Renal pelvis (tissue), 12 donors: ENCODE data around the gene RBMXL2. TPM values are rescaled to one million over a fixed set of nuclear protein-coding genes. Genes with fewer than 3 reads are reported as not detected.
A peak's percentile ranks its signal among the peaks of the same experiment; 100 is the strongest.

Experiments
- DNase-seq: peaks from one replicate; pipeline ENCODE4 v3.0.0-alpha.2; 2013
- long read RNA-seq, 16 experiments: transcript quantifications; one replicate each; lab custom pipeline, GENCODE V29; 2026
- polyA plus RNA-seq, 3 donors: library from polyadenylated mRNA; unstranded; fragments of 120-200 nt; gene quantifications; one replicate each; pipeline ENCODE4 v1.2.1, GENCODE V29; 2013; ENCODE audit not compliant: insufficient read length in 3 of 3

Gene RBMXL2
- polyA plus RNA-seq = under 1 TPM; 0.07 to 0.24 (median 0.12) TPM
- long read RNA-seq, donor 1 = 0 reads
- long read RNA-seq, donor 2 = 0 reads
- long read RNA-seq, donor 3 = 0 reads
- long read RNA-seq, donor 4 = 0 reads
- long read RNA-seq, donor 5 = 0 reads
- long read RNA-seq, donor 6 = 0 reads
- long read RNA-seq, donor 7 = 0 reads
- long read RNA-seq, donor 8 = 0 reads
- long read RNA-seq, donor 9 = 0 reads
- long read RNA-seq, donor 10 = 0 reads
- long read RNA-seq, donor 11 = 0 reads
- long read RNA-seq, donor 12 = 0 reads
- long read RNA-seq, donor 13 = 0 reads
- long read RNA-seq, donor 14 = 0 reads
- long read RNA-seq, donor 15 = 0 reads
- long read RNA-seq, donor 16 = 0 reads

- DNase-seq = no peak
Measured at GRCh38 chr11:7088921-7089320, at the start of gene RBMXL2. RBMXL2 (plus strand) TSS chr11:7088998; CDS start chr11:7089121, 123 bp downstream.

GRCh38 chr11:7046474-7047175 lies 42.2 kb upstream of the RBMXL2 start:
- no peak for DNase-seq

GRCh38 chr11:7050191-7050590 lies 38.6 kb upstream of the RBMXL2 start:
- DNase-seq = no peak

- DNase-seq = no peak
Measured at GRCh38 chr11:7056828-7057513, 31.8 kb upstream of the RBMXL2 start.

- DNase-seq = no peak
Measured at GRCh38 chr11:7057641-7058040, 31.2 kb upstream of the RBMXL2 start.

GRCh38 chr11:7060868-7061267 lies 27.9 kb upstream of the RBMXL2 start:
- DNase-seq = no peak

DNA sequence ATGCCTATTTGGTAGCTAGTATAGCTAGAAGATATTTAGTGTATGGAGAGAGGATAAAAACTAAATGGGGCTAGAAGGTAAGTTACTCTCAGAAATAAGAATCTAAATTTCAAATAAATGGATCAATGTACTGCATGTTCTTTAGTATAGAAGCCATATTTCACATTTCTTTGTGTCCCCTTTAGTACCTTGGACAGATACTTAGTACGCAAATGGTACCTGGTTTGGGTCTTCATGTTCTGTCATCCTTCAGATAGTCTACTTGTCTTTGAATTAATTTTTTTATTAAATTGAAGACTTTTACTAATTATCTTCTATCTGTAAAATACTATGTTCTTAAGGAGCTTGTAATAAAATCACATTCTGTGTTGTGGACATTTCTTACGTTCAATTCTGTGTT lies 26.3 kb upstream of the RBMXL2 start:
- DNase-seq = no peak

GRCh38 chr11:7072401-7073028 lies 16.3 kb upstream of the RBMXL2 start:
- DNase-seq = no peak

- DNase-seq = peak; percentile 3
Measured at GRCh38 chr11:7077101-7077500, 11.7 kb upstream of the RBMXL2 start.

DNA sequence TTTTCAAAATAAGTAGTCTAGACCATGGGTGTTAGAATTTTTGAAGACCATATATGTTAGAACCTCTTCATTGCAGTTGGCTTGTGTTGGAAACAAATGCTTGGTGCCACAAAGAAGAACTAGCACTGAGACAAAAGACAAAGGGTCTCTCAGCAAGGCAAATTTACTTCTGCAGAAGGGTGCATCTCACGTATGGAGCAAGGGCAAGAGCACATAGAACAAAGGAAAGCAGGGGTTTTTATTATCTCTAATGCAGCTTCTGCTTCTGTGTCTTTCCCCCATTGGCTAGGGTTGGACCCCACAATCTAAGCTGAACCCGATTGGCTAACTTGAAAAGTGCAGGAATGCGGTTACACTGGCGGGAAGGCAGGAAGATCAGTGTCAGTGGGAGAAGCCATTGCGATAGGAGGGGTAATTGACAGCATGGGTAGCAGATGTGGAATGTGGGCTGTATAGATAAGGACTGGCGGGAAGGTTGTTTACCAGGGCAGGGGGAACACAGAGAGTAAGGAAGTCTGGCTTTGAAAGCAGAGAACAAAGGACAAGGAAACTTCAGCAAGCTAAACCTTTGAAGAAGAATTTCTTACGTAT lies 9.2 kb upstream of the RBMXL2 start:
- no peak for DNase-seq

DNA sequence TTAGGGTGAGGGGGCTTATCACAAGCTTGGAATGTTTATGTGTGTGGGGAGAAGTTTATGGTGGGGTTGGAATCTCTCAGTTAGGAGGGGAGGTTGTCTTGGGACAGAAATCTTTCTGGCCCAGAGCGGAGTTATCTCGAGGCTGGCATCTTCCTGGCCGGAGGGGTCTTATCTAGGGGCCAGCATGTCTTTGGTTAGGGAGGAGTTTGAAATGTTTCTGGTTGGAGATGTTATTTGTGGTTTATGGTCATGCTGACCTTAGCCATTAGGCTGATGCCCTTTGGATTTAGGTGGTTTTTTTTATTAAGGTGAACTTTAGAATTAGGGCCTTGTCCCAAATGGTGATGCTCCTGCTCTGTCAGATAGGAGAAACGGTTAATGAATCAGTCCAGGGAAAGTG lies 7.9 kb upstream of the RBMXL2 start:
- DNase-seq = no peak

DNA sequence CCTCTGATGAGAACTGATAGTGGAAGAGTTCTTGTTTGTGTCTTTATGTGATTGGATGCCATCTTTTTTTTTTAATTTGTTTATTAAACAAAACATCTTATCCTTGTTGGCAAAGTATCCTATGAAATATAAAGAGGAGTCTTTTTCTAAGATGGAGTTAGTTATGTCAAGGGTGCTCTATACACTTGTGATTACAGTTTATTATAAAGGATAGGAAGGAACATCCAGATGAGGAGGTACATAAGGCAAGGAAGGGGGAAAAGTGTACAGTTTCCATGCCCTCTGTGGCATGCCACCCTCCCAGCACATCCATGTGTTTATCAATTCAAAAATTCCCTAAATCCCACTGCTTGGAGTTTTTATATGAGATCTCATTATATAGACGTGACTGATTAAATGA lies 7.4 kb upstream of the RBMXL2 start:
- DNase-seq = no peak

DNA sequence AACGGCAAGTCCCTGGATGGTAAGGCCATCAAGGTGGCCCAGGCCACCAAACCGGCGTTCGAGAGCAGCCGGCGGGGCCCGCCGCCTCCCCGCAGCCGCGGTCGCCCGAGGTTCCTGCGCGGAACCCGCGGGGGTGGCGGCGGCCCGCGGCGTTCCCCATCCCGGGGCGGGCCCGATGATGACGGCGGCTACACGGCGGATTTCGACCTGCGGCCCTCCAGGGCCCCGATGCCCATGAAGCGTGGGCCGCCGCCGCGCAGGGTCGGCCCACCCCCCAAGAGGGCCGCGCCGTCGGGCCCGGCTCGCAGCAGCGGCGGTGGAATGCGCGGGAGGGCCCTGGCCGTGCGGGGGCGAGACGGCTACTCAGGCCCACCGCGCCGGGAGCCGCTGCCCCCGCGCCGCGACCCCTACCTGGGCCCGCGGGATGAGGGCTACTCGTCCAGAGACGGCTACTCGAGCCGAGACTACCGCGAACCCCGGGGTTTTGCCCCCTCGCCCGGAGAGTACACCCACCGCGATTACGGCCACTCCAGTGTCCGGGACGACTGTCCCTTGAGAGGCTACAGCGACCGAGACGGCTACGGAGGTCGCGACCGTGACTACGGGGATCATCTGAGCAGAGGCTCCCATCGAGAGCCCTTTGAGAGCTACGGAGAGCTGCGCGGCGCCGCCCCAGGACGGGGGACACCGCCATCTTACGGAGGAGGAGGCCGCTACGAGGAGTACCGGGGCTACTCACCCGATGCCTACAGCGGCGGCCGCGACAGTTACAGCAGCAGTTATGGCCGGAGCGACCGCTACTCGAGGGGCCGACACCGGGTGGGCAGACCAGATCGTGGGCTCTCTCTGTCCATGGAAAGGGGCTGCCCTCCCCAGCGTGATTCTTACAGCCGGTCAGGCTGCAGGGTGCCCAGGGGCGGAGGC lies 792 bp downstream of the RBMXL2 start:
- no peak for DNase-seq

- DNase-seq = peak; percentile 30
Measured at GRCh38 chr11:7098235-7098832, 9.5 kb downstream of the RBMXL2 start.

GRCh38 chr11:7115780-7116179 lies 27.0 kb downstream of the RBMXL2 start:
- no peak for DNase-seq

- DNase-seq = no peak
Measured at GRCh38 chr11:7116370-7116769, 27.6 kb downstream of the RBMXL2 start.

DNA sequence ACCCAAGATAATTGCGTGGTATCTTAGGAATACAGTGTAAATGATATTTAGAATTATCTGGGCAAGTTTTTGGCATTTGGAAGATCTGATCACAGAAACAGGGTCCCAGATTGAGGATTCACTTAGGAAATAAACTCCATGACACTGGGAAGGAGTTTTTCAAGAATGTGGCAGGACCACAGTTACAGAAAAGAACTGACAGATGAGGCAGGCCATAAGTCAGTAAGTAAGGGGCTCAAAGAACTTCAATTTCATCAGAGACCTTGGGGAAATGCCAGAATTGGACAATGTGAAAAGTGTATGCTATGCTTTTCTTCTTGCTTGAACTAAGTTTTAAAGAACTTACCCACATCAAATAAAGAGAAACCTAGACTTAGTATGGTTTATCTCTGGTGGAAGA lies 49.3 kb downstream of the RBMXL2 start:
- DNase-seq = no peak
